ENCODE results near the gene IL36B.

The IL36B gene

DNA sequence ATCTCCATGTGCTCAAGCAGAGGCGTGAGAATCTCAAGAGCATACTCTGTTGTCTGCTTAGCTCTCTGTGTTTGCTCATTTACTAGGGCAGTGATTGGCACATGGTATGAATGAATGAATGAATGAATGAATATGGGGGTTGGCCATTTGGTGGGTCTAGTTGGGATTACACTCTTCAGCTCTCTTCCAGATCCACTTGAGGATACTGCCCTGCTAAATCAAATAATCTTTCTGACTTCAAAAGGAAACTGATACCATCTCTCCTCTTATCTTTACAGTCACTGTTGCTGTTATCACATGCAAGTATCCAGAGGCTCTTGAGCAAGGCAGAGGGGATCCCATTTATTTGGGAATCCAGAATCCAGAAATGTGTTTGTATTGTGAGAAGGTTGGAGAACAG, 72.9 kb downstream of the IL36B start:
- no peaks in the 10 kb centered on the region for H3K9me3 Mint-ChIP-seq
- peaks cover 11% of the 10 kb centered on the region for H3K4me1 Mint-ChIP-seq
- no peaks in the 10 kb centered on the region for H3K36me3 Mint-ChIP-seq
- H3K27ac Mint-ChIP-seq: peak overlapping the region; percentile 76
- ATAC-seq: no peak
- no peak overlapping the region for H3K4me3 Mint-ChIP-seq
- peaks cover 20% of the 10 kb centered on the region for H3K27me3 Mint-ChIP-seq

DNA sequence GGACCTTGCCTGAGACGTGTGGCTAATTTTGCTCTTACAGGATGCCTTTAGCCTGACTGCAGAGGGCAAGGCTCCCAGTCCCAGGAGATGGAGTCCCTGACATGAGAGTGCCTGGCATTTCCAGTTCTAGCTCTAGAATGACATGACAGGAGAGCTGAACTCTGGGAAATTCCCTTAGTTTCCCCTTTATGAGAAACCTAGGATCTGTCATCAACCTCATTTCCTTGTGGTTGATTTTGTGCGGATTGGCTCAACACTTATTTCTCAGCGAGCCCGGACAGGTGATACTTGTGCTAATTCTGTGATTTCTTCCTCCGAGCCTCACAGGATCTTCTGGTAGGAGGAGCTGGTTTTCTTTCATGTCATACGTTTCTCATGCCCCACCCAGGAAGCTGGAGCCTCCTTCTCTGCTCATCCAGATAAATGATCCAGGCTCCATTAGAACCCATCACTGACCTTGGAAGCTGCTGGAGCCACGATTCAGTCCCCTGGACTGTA, 75.1 kb downstream of the IL36B start, which contains the start of gene IL36G:
Gene IL36G, plus strand, starts transcription at position 448 of the 498 bp plus-strand sequence. CDS start 633 bp downstream, outside the sequence.
- peak within 1 kb of the TSS; percentile 38 for H3K27ac Mint-ChIP-seq
- no peak within 1 kb of the TSS for H3K4me3 Mint-ChIP-seq
- H3K36me3 Mint-ChIP-seq: no peaks in the 10 kb centered on the region
- peak; percentile 15 for ATAC-seq
- H3K4me1 Mint-ChIP-seq: peaks cover 11% of the 10 kb centered on the region
- H3K27me3 Mint-ChIP-seq: peaks cover 20% of the 10 kb centered on the region
- no peaks in the 10 kb centered on the region for H3K9me3 Mint-ChIP-seq
